Panc1 (cell line): ENCODE results near the gene IL17RB. TPM values are rescaled to one million over a fixed set of nuclear protein-coding genes. Genes with fewer than 3 reads are reported as not detected.
A peak's percentile ranks its signal among the peaks of the same experiment; 100 is the strongest.

Experiments
- ATAC-seq: fragments of 200-7000 bp; cut with Tn5 transposase; 2 replicates; pipeline ENCODE4 v1.9.1; 2020; ENCODE audit warnings: mild to moderate bottlenecking, moderate library complexity
- BruUV-seq: library from RNA; stranded (reverse); fragments of 400-500 nt; replicated peaks from 2 replicates; lab custom pipeline; 2021; lab: Mats Ljungman, UMichigan
- CTCF ChIA-PET: fragments of 300-600 bp; sonication (Branson Sonifier 250); formaldehyde crosslinking; loops from one replicate; lab custom pipeline; 2022; ENCODE audit warnings: antibody characterized with exemption; lab: Charles Lee
- POLR2A ChIA-PET: fragments of 300-600 bp; sonication (Branson Sonifier 250); formaldehyde crosslinking; loops from one replicate; lab custom pipeline; 2022; ENCODE audit warnings: antibody characterized with exemption; lab: Charles Lee
- DNase-seq: peaks from one replicate; pipeline ENCODE4 v3.0.0-alpha.2; 2010; ENCODE audit warnings: low read depth, low spot score
- H3K27ac ChIP-seq: 2 replicates; pipeline ENCODE4 v1.5.1; 2011; ENCODE audit warnings: mild to moderate bottlenecking, low read length, inconsistent platforms
- H3K27me3 ChIP-seq: fragments of 200-500 bp; sonication (Bioruptor generic); 2 replicates; pipeline ENCODE4 v1.6.0; 2014; ENCODE audit warnings: low read length, inconsistent platforms; ENCODE audit not compliant: control insufficient read depth, insufficient read depth
- H3K36me3 ChIP-seq: fragments of 200-500 bp; sonication (Bioruptor generic); 2 replicates; pipeline ENCODE4 v1.5.1; 2014; ENCODE audit warnings: inconsistent platforms, mild to moderate bottlenecking, low read length, moderate library complexity; ENCODE audit not compliant: control insufficient read depth, insufficient read depth
- H3K4me1 ChIP-seq: 2 replicates; pipeline ENCODE4 v1.5.1; 2011; ENCODE audit warnings: inconsistent platforms, mild to moderate bottlenecking, low read length, moderate library complexity; ENCODE audit not compliant: control insufficient read depth, insufficient read depth
- H3K4me3 ChIP-seq, 2 experiments: 2 replicates each; pipeline ENCODE4 v1.5.1; 2011 to 2012; ENCODE audit warnings: low read depth in 2 of 2, low read length in 2 of 2, mild to moderate bottlenecking in 2 of 2, inconsistent platforms in 1 of 2, moderate library complexity in 1 of 2
- H3K9me3 ChIP-seq: fragments of 200-500 bp; sonication (Bioruptor generic); 2 replicates; pipeline ENCODE4 v1.5.1; 2014; ENCODE audit warnings: low read depth, mild to moderate bottlenecking, inconsistent platforms, low read length, moderate library complexity; ENCODE audit not compliant: control insufficient read depth, insufficient read depth
- CTCF ChIP-seq: fragments of 450-650 bp; IDR thresholded peaks from 2 replicates; pipeline ENCODE4 v1.5.1; 2017; ENCODE audit warnings: mild to moderate bottlenecking
- POLR2AphosphoS5 ChIP-seq: IDR thresholded peaks from 2 replicates; pipeline ENCODE4 v1.6.1; 2012; ENCODE audit warnings: mild to moderate bottlenecking, low read depth, low read length, moderate library complexity
- REST ChIP-seq, 2 experiments: IDR thresholded peaks; 2 replicates each; pipeline ENCODE4 v1.6.1; 2011 to 2012; ENCODE audit warnings: low read depth in 2 of 2, control low read depth in 1 of 2, low read length in 1 of 2, mild to moderate bottlenecking in 1 of 2, moderate library complexity in 1 of 2; ENCODE audit not compliant: insufficient read depth in 1 of 2
- SIN3A ChIP-seq: IDR thresholded peaks from 2 replicates; pipeline ENCODE4 v1.6.1; 2012; ENCODE audit warnings: low read depth, mild to moderate bottlenecking, low read length, moderate library complexity, borderline replicate concordance; ENCODE audit not compliant: insufficient read depth
- TCF7L2 ChIP-seq: IDR thresholded peaks from 2 replicates; pipeline ENCODE4 v1.6.1; 2011; ENCODE audit warnings: mild to moderate bottlenecking, low read depth, low read length, inconsistent platforms
- in situ Hi-C: cut with HindIII; loops from 2 replicates; pipeline ENCODE4 v1.10.0; 2016; ENCODE audit warnings: low sequenced_read_pairs, low pct_unique_long_range_greater_than_20kb
- intact Hi-C: fragments of 100-400 bp; cut with micrococcal nuclease; formaldehyde crosslinking; loops from one replicate; pipeline ENCODE4 v1.10.0; 2022; ENCODE audit not compliant: unreplicated experiment
- total RNA-seq: library from RNA; stranded (reverse); gene quantifications from one replicate; pipeline ENCODE4 v1.2.1, GENCODE V29; 2021; ENCODE audit not compliant: unreplicated experiment

Gene IL17RB
- total RNA-seq, 1 experiment from 2014 or later, result 15.9 TPM

- TF ChIP-seq REST (IDR thresholded peaks at IDR 0.05; ENCODE audit: insufficient read depth in 1 of 2, low read depth in 2 of 2, low read length in 1 of 2) (no peak), SIN3A (no peak), TCF7L2 (no peak), CTCF (no peak), POLR2AphosphoS5 (no peak)
- intact Hi-C loops (no loop called here), in situ Hi-C loops (no loop called here)
- DNase-seq (no peak), ATAC-seq (peak; percentile 18)
- Histone ChIP-seq H3K4me3 (peak overlapping the region; percentile 60 to 73), H3K4me1 (peaks cover 51% of the 10 kb centered on the region), H3K9me3 (no peaks in the 10 kb centered on the region), H3K27ac (peak overlapping the region; percentile 88), H3K36me3 (no peaks in the 10 kb centered on the region), H3K27me3 (no peaks in the 10 kb centered on the region)
- BruUV-seq, result TSS peak; percentile 60
- CTCF ChIA-PET, result interaction anchor here (0.7 kb wide), 1 partner anchor 12 kb away, joined by 3 read pairs; no protein-coding TSS in a partner anchor
- POLR2A ChIA-PET, result no interaction called here
Observed at GRCh38 chr3:53844262-53845102, 1.9 kb upstream of the IL17RB start.

- peaks cover 51% of the 10 kb centered on the region for H3K4me1 ChIP-seq
- TF ChIP-seq REST (IDR thresholded peaks at IDR 0.05; ENCODE audit: insufficient read depth in 1 of 2, low read depth in 2 of 2, low read length in 1 of 2), result no peak
- peak; percentile 52 for TF ChIP-seq CTCF
- TF ChIP-seq TCF7L2, result no peak
- ChIA-PET CTCF (no interaction called here), POLR2A (no interaction called here)
- no peaks in the 10 kb centered on the region for H3K9me3 ChIP-seq
- in situ Hi-C loops (no loop called here), intact Hi-C loops (no loop called here)
- no peaks in the 10 kb centered on the region for H3K27me3 ChIP-seq
- peak overlapping the region; percentile 88 for H3K27ac ChIP-seq
- peak overlapping the region; percentile 60 to 73 for H3K4me3 ChIP-seq
- no peaks in the 10 kb centered on the region for H3K36me3 ChIP-seq
- BruUV-seq, result no TSS peak
- DNase-seq (no peak), ATAC-seq (peak; percentile 46)
Observed at GRCh38 chr3:53845103-53845880, 1.1 kb upstream of the IL17RB start.
